Measurements from ENCODE around the gene APBA2.

Gene APBA2

DNA sequence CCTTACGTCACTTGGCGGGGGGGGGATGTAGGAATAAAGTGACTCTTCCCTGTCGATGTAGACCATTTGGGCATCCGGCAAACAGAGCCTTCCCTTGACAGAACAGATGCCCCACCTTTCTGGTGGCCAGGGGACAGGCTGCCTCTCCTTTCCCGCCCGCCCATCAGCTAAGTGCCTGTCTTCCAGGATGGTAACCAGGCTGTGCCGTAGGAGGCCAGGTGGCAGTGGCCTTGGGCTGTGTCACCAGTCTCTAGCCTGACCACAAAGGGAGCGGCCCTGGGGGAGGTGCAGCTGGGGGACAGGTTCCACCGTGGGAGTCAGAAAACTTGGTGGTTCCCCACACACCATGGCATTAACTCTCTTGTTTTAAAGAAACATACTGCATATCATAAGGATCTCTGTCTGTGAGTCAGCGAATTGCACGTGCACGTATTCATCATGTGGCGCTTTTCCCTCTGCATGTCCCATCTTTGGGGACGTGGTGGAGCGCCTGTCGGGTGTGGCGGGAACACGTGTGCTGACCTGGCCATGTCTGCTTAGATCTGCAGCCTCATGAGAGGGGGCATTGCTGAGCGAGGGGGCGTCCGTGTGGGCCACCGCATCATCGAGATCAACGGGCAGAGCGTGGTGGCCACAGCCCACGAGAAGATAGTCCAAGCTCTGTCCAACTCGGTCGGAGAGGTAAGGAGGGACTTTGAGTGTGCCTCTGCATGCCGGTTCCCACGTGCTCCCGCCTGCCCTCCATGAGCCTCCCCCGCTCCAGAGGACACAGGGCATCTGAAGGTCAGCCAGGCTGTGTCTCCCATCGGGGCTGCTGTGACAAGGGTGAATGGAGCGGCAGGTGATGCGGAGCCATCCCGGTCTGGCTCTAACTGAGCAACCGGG lies 227.8 kb downstream of the APBA2 start:
- in situ Hi-C loops (cut with MboI; ENCODE audit: low sequenced_read_pairs) = no loop called here

DNA sequence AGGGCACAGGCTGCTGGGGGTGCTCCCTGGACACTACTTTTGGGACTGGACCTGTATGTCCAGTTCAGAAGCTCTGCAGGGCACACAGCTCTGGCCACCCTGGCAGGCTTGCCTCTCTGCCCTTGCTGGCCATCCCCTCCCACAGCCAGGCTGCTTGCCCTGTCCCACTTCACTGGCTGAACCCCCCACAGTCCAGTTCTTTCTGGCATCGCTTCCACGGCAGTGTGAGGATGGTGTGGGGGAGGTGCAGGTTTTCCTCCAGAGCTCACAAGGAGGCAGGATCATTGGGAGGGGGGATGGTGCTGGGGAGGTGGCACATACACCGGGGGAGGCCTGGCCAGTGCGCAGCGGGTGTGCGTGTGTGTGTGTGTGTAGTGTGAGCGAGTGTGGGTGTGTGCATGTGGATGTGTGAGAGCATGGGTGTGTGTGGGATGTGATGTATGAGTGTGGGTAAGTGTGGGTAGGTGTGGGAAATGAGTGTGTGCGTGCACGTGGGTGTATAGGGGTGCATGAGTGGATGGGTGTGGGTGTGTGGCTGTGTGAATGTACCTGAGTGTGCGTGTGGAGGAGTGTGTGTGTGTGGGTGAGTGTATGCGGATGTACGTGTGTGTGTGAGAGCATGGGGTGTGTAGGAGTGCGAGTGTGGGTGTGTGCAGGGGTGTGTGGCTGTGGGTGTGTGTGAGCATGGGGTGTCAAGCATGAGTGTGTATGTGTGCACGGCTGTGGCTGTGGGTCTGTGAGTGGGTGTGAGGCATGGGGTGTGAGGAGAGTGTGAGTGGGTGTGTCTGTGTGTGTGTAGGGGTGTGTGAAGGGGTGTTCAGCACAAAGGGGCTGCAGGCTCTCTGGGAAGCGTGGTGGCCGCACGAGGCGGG lies 228.7 kb downstream of the APBA2 start:
- in situ Hi-C loops (cut with MboI; ENCODE audit: low sequenced_read_pairs) = no loop called here

DNA sequence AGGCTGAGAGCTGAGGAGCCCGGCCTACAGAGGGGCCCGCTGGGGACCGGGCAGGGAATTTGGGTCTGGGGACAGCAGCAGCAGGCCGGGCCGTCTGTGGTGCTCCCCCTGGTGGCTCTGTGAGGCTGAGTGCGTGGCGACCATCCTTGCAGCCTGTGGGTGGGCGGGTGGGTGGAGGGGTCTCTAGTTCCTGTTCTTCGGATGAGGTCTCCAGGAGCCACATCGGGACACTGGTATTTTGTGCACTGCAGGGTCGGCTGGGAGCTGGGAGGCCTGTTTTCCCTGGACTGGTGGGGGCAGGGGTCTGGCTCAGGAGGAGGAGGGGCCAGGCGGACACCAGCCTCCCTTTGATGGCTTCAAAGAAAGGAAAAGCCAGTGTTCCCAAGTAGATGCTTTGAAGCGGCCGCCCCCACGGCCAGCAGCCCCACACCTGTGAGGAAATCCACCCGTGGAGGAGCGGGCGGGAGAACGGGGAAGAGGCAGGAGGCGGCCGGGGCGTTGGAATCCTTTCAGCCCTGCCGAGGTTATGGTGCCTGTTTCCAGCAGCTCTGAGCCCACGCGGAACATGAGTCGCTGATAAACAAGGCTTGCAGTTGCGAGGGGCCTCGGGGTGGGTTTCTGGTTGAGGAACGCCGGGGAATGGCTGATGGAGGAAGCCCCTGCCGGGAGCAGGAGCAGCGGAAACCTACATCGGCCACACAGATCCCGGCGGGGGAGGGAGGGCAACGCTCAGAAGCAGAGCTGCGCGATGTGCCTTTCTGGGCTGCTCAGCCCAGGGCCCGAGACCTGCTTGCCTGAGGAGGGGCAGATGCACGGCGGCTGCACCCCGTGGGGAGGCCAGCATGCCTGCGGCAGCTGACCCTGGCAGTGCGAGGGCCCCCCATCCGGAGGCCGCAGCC lies 229.6 kb downstream of the APBA2 start:
- in situ Hi-C loops (cut with MboI; ENCODE audit: low sequenced_read_pairs) = no loop called here

DNA sequence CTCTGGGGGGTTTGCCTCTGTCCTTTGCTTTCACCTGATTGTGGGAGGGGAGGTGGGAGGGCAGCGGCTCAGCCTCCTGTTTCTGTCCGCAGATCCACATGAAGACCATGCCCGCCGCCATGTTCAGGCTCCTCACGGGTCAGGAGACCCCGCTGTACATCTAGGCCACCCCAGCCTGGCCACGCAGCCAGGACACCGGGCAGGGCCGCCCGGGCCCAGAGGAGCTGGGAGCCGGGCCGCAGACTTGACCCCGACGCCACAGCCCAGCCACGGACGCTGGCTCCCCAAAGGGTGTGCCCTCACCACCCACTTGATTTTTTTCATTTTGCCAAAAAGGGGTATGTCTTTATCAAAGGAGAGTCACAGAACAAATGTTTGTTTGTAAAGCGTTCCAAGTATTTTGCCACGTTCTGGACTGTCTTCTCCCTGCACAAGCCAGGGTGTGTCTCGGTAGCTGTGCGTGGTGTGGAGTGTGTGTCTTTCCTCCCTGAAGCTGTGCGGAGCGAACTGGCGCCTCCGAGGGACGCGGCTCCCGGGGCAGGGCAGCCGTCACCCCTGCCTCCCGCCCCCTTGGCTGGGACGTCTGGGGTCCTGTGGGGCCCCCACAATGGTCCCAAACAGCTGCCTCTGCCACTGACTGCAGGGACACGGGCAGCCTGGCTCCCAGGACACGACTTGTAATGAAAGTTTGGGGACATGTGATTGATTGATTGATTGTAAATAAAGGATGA lies 231.4 kb downstream of the APBA2 start:
- in situ Hi-C loops (cut with MboI; ENCODE audit: low sequenced_read_pairs) = no loop called here

DNA sequence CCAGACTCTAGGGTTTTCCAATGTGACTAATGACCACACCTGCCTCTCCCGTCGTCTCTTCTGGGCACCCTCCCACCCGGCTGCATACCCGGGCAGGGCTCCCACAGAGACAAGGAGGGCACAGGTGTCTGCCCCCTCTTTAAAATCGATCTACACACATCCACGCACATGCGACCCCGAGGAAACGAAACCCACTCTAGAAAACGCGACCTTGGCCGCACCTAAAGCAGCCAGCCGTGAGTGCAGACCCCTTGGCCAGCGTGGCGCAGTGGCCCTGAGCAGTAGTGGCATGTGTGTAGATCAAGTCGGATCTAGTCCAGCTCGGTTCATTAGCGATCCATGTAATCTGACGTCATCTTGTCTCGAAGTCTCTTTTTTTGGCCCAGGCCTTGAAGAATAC lies 232.0 kb downstream of the APBA2 start:
- in situ Hi-C loops (cut with MboI; ENCODE audit: low sequenced_read_pairs) = no loop called here

DNA sequence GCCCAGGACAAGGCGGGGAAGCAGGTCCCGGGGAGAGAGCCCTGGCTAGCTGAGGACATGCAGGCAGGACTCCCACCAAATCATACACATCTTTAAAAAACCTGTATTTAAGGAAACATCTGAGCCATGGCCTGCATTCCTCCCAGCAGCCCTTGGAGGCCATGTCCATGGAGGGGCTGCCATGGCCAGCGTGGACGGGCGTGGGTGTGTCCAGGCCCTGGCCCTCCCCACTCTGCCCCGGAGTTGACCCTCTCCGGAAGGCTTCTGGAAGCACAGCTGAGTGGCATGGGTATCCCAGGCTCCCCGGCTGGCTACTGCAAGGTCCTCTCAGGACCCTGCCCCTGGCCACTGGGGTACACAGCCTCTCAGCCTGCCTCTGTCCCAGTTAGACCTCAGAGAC lies 234.1 kb downstream of the APBA2 start:
- in situ Hi-C loops (cut with MboI; ENCODE audit: low sequenced_read_pairs) = no loop called here

DNA sequence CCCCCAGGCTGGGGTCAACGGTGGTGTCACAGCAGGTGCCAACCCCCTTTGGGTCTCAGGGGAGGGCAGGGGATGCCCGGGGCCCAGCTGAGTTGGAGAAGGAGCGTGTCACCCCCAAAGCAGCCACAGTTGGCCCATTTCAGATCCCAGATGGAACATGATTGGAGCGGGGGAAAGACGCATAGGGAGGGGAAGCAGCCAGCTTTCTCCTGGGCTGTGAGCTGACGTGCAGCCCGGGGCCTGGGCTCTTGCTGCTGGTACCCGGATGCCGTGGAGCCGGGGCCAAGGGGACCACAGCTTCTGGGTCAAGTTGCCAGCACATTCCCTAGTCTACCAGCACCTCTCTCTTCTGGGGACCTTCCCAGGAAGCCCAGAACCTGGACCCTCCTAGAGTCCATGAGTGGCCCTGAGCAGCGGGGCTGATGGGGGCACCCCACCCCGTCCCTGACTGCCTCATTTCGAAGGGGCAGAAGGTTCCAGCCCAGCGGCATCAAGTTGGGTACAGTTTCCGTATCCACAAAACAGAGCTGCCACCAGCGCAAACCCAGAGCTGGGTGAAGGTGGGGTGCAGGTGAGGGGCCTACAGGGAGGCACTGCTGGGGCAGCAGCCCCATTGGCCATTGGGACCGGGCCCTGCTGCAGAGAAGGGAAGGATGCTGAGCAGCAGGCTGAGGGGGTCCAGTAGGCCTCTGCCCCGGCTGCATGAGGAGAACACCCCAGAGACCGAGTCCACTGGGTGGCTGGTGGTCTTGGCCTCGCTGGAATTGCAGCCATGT lies 235.0 kb downstream of the APBA2 start:
- in situ Hi-C loops (cut with MboI; ENCODE audit: low sequenced_read_pairs) = no loop called here

DNA sequence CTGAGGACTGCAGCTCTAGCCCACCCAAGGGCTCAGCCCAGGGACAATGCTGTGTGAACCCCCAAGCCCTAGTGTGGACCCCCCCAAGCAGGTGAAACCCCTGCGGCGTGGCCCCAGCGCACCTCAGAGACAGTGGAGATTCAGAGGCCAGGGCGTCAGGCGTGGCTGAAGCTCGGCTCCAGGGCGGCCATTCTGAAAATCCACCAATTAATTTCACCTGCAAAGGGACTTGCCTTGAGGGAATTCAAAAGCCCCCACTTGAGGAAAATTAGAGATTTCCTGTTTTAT lies 235.5 kb downstream of the APBA2 start:
- in situ Hi-C loops (cut with MboI; ENCODE audit: low sequenced_read_pairs) = no loop called here

DNA sequence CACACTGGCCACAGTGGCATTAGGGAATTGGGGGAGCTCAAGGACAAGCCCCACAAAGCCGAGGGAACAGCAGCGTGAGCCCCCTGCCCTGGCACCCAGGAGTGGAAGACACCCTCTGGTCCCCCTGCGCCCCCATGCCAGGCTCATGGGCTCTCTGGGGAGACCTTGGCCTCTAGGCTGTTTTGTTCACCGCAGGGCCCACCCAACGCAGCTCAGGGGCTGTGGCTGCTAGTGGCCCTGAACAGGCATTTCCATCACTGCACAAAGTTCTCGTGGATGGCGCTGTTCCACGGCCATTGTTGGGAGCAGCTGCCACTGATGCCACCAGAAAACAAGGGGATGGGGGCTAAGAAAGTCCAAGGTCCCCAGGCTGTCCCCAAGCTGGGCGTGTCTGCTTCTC lies 236.1 kb downstream of the APBA2 start:
- in situ Hi-C loops (cut with MboI; ENCODE audit: low sequenced_read_pairs) = no loop called here

DNA sequence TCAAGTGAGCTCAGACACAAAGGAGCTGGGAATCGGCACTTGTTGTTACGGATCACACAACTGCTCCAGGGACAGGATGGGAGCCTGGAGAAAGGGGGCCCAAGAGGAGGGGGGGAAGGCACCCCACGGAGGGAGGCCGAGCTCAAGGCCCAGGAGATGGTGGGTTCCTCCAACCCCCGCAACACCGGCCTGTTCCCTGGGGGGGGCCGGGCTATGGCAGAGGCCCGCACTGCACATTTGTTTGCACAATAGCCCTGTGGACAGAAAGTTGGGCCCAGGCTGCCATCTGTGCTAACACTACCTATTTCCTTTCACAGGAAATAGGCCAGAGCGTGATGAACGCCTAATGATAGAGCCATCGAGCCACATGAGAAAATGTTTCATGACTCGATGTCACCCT lies 236.7 kb downstream of the APBA2 start:
- in situ Hi-C loops (cut with MboI; ENCODE audit: low sequenced_read_pairs) = no loop called here

DNA sequence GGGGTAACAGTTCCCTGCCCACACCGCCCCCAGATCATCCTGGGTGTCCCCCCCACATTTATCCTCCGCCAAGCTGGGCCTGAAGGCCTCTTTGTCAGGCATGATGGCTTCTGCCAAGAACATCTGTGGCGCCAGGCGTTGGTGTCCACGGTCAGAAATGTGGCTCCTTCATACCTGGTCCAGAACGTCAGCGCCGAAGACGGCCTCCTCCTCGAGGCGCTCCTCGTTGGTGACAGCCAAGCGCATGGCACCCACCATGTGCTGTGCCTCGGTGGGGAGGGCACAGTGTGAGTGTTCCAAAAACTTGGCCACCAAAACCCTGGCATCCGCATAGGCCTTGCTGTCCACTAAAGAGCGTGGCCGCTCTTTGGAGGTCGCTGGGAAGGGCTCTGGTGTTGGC lies 237.4 kb downstream of the APBA2 start:
- in situ Hi-C loops (cut with MboI; ENCODE audit: low sequenced_read_pairs) = no loop called here

DNA sequence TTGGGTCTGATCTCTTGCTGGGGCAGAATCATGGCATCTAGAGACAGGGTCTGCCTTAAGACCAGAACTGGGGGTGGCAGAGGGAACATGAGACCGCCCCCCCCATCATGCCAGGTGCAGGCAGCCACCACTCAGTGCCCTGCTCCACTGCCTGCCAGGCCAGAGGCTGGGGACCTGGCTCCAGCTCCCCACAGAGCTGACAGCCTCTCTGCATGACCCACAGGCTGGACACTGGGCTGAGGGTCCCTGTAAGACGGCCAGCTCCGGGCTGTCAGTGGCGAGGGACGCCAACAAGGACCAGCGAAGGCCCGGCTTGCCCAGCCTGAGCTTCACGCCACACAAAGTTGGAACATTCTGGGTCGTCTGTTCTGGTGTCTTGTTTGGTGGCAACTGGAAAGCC lies 238.2 kb downstream of the APBA2 start:
- in situ Hi-C loops (cut with MboI; ENCODE audit: low sequenced_read_pairs) = no loop called here

DNA sequence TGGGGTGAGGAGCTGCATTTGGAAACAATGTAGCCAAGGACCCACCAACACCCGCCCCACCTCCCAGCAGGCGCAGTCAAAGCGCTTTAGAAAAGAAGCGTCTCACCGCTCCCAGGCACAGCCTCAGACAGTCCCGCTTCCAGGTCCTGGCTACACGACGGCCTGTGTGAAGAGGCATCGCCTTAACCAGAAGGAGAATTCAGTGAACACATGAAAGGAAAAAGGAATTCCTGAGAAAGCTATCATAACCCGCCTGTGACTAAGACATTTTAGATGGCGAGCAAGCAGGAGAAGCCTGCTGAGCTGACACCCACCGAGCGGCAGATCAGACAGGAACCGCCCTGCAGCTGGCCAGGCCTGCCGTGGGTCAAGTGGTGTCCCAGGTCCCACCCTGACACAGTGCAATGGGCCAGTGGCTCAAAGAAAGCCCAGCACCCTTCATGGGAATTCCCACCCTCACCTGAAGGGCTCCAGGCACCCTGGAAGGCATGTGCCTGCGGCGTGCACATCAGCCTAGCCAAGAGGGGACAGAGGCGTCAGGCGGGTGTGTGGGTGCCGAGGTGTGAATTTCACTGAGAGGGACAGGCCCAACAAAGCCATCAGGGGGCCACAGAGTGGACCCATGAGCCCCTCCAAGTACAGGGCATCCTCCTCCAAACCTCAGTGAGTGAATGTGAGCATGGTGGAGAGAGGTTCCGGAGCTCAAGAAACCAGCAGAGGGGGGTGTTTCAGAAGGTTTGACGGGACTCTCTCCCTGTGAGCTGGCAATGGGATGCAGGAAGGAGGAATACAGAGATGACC lies 239.0 kb downstream of the APBA2 start:
- in situ Hi-C loops (cut with MboI; ENCODE audit: low sequenced_read_pairs) = no loop called here

DNA sequence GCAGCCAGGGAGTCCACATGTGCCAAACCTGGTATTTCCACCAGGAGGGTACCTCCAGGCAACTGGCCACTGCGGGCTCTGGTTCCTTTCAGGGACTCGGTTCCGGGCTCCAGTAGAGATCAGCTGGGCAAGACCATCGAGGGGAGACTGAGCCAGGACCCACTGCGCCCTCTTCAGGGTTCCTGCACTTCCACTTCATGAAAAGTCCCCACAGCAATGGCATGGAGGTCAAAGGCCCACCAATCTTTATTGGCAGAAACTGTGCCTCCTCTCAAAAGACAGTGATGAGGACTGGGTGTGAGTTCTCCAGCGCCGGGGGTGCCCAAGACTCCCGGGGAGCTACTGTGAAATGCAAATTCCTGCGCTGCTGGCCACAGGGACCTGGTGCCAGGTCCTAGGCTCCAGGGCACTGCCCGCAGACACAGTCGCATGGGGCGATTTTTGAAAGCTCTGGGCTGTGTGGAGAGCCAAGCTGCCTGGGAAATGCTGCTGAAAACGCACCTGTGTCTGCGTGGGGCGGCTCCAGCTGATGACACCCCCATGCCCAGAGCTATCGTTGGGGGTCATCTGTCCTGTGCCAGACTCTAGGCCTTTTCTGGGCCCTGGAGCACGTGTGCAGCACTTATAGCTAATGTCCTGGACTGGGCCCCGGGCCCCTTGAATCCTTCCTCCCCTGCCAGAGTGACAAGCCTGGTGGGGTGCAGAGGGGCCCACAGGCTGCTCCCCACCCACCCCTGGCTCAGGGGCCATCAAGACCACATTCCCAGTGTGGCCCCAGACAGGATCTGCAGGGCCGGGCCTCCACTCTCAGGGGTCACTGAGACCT lies 239.8 kb downstream of the APBA2 start:
- in situ Hi-C loops (cut with MboI; ENCODE audit: low sequenced_read_pairs) = no loop called here

DNA sequence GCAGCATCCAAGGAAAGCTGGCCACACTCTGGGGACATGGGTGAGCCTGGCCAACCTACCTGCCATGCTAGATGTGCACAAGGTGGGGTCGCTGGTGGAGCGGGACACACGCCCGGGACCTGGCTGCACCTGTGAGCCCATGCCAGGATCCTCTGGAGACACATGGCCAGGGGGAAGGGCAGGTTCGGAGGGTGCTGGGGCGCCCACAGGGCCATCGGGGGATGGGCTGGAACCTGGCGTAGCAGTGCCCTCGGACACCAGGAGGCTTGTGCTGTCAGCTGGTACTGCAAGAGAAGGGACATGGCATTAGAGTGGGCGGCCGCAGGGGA lies 240.4 kb downstream of the APBA2 start:
- in situ Hi-C loops (cut with MboI; ENCODE audit: low sequenced_read_pairs) = no loop called here

DNA sequence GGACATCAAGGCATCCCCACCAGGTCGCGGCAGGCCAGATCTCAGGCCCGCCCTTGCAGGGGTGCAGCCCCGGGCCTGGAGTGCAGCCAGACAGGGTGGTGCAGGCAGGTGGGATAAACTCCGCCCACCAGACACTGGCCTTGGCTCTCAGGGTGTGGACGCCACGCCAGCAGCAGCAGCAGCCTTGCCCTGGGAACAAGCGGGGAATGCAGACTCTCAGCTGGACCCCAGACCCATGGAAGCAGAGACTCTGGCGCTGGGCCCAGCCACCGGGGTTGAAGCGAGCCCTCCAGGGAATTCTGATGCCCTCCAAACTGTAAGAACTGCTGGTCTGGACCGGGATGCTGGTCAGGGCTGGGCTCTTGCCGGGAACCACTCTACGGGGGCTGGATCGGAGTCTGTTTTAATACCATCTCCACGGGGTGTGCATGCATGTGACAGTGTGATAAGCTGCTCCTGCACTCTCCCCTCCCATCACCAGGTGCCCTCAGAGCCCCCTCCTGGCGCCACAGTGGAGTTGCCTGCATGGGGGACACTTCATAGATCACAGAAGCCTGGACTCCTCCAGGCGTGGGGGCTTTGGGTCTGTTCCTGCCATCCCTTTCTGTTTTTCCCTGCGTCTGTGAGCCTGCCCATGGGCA lies 241.2 kb downstream of the APBA2 start:
- in situ Hi-C loops (cut with MboI; ENCODE audit: low sequenced_read_pairs) = no loop called here

DNA sequence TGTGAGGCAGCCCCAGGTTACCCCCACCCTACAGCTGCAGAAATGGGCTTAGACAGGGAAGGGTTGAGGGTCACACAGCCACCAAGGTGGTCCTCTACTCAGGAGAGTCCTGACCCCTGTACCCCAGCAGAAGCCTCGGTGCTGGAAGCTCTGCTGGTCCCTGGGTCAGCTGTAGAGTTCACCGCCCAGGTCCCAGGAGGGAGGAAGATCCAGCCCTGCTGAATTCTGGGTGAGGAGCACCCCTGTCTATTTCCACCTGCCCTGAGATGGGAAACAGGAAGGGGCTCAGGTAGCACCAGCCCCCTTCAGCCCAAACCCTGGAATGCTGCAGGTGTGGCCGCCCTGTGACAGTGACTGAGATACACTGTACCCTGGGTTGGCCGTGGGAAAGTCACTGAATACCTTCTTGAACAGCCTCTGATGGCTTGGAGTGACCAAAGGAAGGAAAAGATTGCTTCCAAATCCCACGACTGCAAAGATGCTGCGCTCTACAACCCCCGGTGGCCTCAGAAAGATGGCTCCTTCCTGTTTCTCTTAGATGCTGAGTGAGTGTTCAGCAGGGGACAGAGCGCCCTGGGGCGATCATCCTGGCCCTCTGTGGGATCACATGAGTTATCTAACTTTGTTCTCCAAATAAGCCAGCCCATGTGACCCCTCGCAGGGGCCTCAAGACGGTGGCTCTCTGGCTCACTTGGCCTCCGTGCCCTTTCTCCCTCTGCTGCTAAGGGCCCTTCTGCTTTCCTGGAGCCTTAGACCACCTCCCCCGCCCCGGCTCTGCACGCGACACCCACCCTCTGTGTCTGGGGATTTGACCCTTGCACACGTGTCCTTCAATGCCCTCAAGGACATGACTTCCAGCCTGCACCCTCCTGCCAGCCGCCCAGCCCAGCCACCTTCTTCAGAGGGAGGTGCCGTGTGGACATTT lies 242.0 kb downstream of the APBA2 start:
- in situ Hi-C loops (cut with MboI; ENCODE audit: low sequenced_read_pairs) = no loop called here

Data from hTERT RPE-1 (cell line).